Chondrocyte (in vitro differentiated cells): ENCODE results near the gene MICB. TPM values are rescaled to one million over a fixed set of nuclear protein-coding genes. Genes with fewer than 3 reads are reported as not detected.

Source experiments
- DNase-seq: peaks from one replicate; pipeline ENCODE4 v3.0.0; 2021; ENCODE audit warnings: mixed read lengths, low spot score
- H3K27ac Mint-ChIP-seq: one replicate; pipeline ENCODE4 v1.8.0; 2021; ENCODE audit warnings: mild to moderate bottlenecking, moderate library complexity, mixed read lengths; ENCODE audit not compliant: unreplicated experiment
- H3K27me3 Mint-ChIP-seq: 2 replicates; pipeline ENCODE4 v1.8.0; 2021; ENCODE audit warnings: low read depth, mixed read lengths
- H3K36me3 Mint-ChIP-seq: 2 replicates; pipeline ENCODE4 v1.8.0; 2021; ENCODE audit warnings: low read depth, mixed read lengths
- H3K4me1 Mint-ChIP-seq: 2 replicates; pipeline ENCODE4 v1.8.0; 2021; ENCODE audit warnings: low read depth, mild to moderate bottlenecking, mixed read lengths
- H3K4me3 Mint-ChIP-seq: one replicate; pipeline ENCODE4 v1.8.0; 2021; ENCODE audit warnings: mild to moderate bottlenecking, moderate library complexity, mixed read lengths; ENCODE audit not compliant: unreplicated experiment
- H3K9me3 Mint-ChIP-seq: 2 replicates; pipeline ENCODE4 v1.8.0; 2021; ENCODE audit warnings: low read depth, mixed read lengths
- CTCF ChIP-seq: fragments of 200-600 bp; sonication (generic); IDR thresholded peaks from 2 replicates; pipeline ENCODE4 v1.5.0; 2021; ENCODE audit warnings: antibody characterized with exemption, mild to moderate bottlenecking, moderate library complexity
- total RNA-seq: library from RNA; stranded (reverse); gene quantifications from 3 replicates; pipeline ENCODE4 v1.2.1, GENCODE V29; 2021

Gene MICB
- total RNA-seq, 1 donor from 2014 or later, result 7.8 TPM

- no peak overlapping the region for H3K27ac Mint-ChIP-seq
- DNase-seq, result no peak
- no peaks in the 10 kb centered on the region for H3K36me3 Mint-ChIP-seq
- no peak overlapping the region for H3K4me3 Mint-ChIP-seq
- H3K27me3 Mint-ChIP-seq, result peaks cover 13% of the 10 kb centered on the region
- no peaks in the 10 kb centered on the region for H3K9me3 Mint-ChIP-seq
- no peak for TF ChIP-seq CTCF
- H3K4me1 Mint-ChIP-seq, result peaks cover 3% of the 10 kb centered on the region
Measured at GRCh38 chr6:31465185-31465536, 32.8 kb upstream of the MICB start.

GRCh38 chr6:31465718-31466117 lies 32.2 kb upstream of the MICB start:
- H3K27me3 Mint-ChIP-seq, result peaks cover 15% of the 10 kb centered on the region
- no peak for TF ChIP-seq CTCF
- H3K27ac Mint-ChIP-seq, result no peak overlapping the region
- no peak for DNase-seq
- peaks cover 3% of the 10 kb centered on the region for H3K4me1 Mint-ChIP-seq
- H3K9me3 Mint-ChIP-seq, result no peaks in the 10 kb centered on the region
- no peak overlapping the region for H3K4me3 Mint-ChIP-seq
- no peaks in the 10 kb centered on the region for H3K36me3 Mint-ChIP-seq

GRCh38 chr6:31466466-31466865 lies 31.5 kb upstream of the MICB start:
- no peaks in the 10 kb centered on the region for H3K9me3 Mint-ChIP-seq
- DNase-seq, result no peak
- no peak for TF ChIP-seq CTCF
- H3K27ac Mint-ChIP-seq, result no peak overlapping the region
- peaks cover 15% of the 10 kb centered on the region for H3K27me3 Mint-ChIP-seq
- no peaks in the 10 kb centered on the region for H3K36me3 Mint-ChIP-seq
- H3K4me1 Mint-ChIP-seq, result peaks cover 3% of the 10 kb centered on the region
- H3K4me3 Mint-ChIP-seq, result no peak overlapping the region

- TF ChIP-seq CTCF, result no peak
- H3K36me3 Mint-ChIP-seq, result no peaks in the 10 kb centered on the region
Measured at GRCh38 chr6:31467151-31467550, 30.8 kb upstream of the MICB start.

GRCh38 chr6:31468311-31468710 lies 29.6 kb upstream of the MICB start:
- Mint-ChIP-seq H3K27me3 (peaks cover 17% of the 10 kb centered on the region), H3K9me3 (no peaks in the 10 kb centered on the region), H3K4me3 (no peak overlapping the region), H3K4me1 (peaks cover 7% of the 10 kb centered on the region), H3K36me3 (no peaks in the 10 kb centered on the region), H3K27ac (no peak overlapping the region)
- no peak for DNase-seq
- no peak for TF ChIP-seq CTCF

More at GRCh38 chr6:31467151-31467550, 30.8 kb upstream of the MICB start:
- Mint-ChIP-seq H3K4me1 (peaks cover 3% of the 10 kb centered on the region), H3K9me3 (no peaks in the 10 kb centered on the region), H3K27me3 (peaks cover 17% of the 10 kb centered on the region), H3K27ac (no peak overlapping the region), H3K4me3 (no peak overlapping the region)
- DNase-seq, result no peak
